Measurements from ENCODE around the gene MARCO.

DNA sequence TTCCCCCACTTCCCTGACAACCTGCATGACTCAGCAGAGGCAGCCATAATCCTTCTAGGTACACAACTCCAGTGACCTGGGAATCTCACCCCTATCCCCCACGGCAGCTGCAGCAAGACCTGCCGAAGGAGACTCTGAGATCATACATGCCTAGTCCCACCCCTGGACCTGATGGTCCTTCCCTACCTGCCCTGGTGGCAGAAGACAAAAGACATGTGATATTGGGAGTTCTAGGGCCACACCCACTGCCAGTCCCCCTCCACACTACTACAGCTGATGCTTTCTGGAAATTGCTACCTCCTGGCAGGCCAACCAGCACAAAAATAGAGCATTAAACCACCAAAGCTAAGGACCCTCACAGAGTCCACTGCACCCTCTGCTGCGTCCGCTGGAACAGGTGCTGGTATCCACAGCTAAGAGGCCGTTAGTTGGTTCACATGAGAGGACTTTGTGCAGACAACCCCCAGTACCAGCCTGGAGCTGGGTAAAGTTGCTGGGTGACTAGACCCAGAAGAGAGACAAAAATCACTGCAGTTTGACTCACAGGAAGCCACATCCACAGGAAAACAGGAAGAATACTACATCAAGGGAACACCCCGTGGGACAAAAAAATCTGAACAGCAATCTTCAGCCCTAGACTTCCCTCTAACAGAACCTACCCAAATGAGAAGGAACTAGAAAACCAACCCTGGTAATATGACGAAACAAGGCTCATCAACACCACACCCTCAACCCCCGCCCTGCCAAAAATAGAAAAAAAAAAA is 12.5 kb downstream of the MARCO start:
- TF ChIP-seq, protein P1, sequence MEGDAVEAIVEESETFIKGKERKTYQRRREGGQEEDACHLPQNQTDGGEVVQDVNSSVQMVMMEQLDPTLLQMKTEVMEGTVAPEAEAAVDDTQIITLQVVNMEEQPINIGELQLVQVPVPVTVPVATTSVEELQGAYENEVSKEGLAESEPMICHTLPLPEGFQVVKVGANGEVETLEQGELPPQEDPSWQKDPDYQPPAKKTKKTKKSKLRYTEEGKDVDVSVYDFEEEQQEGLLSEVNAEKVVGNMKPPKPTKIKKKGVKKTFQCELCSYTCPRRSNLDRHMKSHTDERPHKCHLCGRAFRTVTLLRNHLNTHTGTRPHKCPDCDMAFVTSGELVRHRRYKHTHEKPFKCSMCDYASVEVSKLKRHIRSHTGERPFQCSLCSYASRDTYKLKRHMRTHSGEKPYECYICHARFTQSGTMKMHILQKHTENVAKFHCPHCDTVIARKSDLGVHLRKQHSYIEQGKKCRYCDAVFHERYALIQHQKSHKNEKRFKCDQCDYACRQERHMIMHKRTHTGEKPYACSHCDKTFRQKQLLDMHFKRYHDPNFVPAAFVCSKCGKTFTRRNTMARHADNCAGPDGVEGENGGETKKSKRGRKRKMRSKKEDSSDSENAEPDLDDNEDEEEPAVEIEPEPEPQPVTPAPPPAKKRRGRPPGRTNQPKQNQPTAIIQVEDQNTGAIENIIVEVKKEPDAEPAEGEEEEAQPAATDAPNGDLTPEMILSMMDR (IDR thresholded peaks at IDR 0.05; ENCODE audit: low read length) = no peak
- TF ChIP-seq EZH2 (IDR thresholded peaks at IDR 0.05; ENCODE audit: borderline replicate concordance, low read length) = no peak

Measured in OCI-LY1 (cell line).